Bronchial epithelial cell (primary cell): ENCODE measurements around the gene SLC22A17. TPM values are rescaled to one million over a fixed set of nuclear protein-coding genes. Genes with fewer than 3 reads are reported as not detected.

ENCODE experiments used
- DNase-seq: peaks from one replicate; pipeline ENCODE4 v3.0.0-alpha.2; 2010; ENCODE audit warnings: low read depth
- FAIRE-seq: peaks from 2 replicates; lab custom pipeline; 2011; peaks lifted over from hg19 to GRCh38; lab: Jason Lieb, UNC
- H3K27me3 ChIP-seq: 2 replicates; pipeline ENCODE4 v1.5.1; 2011; ENCODE audit warnings: low read length; ENCODE audit not compliant: control insufficient read depth, insufficient read depth
- H3K36me3 ChIP-seq: 2 replicates; pipeline ENCODE4 v1.5.1; 2011; ENCODE audit warnings: low read length; ENCODE audit not compliant: control insufficient read depth, insufficient read depth
- H3K4me3 ChIP-seq: 2 replicates; pipeline ENCODE4 v1.5.1; 2011; ENCODE audit warnings: mild to moderate bottlenecking, low read depth, low read length, control low read depth
- CTCF ChIP-seq: IDR thresholded peaks from 2 replicates; pipeline ENCODE4 v1.5.1; 2011; ENCODE audit warnings: mild to moderate bottlenecking, moderate library complexity, low read length, control low read depth, inconsistent platforms; ENCODE audit not compliant: insufficient read depth, severe bottlenecking
- total RNA-seq: library from RNA; depleted of rRNA; stranded (reverse); fragments of >200 nt; gene quantifications from 2 replicates; pipeline ENCODE4 v1.2.1, GENCODE V29; 2014

SLC22A17 gene
- total RNA-seq, 1 donor from 2014 or later: 0.79 TPM

GRCh38 chr14:23321572-23322547, 30.8 kb downstream of the SLC22A17 start:
- no peak for TF ChIP-seq CTCF
- peak overlapping the region; percentile 74 for H3K4me3 ChIP-seq
- peak; percentile 60 for DNase-seq
- FAIRE-seq: no peak
- H3K27me3 ChIP-seq: no peaks in the 10 kb centered on the region
- peaks cover 12% of the 10 kb centered on the region for H3K36me3 ChIP-seq

DNA sequence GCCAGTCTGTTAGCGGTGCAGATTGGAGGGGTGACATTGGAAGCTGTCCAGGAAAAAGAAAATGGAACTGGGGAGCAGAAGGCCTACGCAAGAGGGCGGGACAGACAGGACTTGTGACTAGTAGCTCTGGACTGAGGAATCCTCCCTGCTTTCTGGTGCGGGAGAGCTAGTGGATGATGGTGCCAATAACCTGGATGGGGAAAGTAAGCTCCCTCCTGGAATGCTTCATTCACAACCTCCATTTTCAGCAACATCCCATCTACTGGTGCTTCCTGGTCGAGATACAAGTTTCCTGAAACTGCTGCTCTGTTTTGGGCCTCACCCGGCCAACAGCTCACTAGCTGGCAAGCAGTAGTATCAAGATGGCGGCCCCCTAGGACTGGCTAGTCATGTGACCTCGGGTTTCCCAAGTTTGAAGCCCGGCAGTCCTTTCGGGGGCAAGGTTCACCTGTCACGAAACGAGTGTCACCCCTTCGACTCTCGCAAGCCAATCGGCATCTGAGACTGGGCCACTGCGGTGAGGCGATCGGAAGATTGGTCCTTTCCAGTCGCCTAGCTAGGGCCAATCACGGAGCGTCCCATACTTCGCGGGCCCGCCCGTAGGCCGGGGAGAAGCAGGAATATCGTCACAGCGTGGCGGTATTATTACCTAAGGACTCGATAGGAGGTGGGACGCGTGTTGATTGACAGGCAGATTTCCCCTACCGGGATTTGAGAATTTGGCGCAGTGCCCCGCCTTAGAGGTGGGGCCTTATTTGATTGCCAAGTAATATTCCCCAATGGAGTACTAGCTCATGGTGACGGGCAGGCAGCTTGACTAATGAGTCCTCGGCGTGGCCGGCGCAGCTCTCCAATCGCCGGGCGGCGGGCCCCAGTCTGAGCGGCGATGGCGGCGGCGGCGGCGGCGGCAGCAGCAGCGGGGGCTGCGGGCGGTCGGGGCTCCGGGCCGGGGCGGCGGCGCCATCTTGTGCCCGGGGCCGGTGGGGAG, 31.8 kb downstream of the SLC22A17 start, which contains the start of gene PABPN1:
Gene PABPN1 (plus strand): TSS at position 874 of the 988 bp plus-strand sequence. CDS start 13 bp downstream, at position 887.
- Histone ChIP-seq H3K4me3 (peak within 1 kb of the TSS; percentile 74), H3K27me3 (no peaks in the 10 kb centered on the region), H3K36me3 (peaks cover 12% of the 10 kb centered on the region)
- TF ChIP-seq CTCF: no peak
- peak; percentile 98 for DNase-seq
- FAIRE-seq: no peak

GRCh38 chr14:23319746-23320583, 32.7 kb downstream of the SLC22A17 start:
- no peak overlapping the region for H3K4me3 ChIP-seq
- peaks cover 12% of the 10 kb centered on the region for H3K36me3 ChIP-seq
- FAIRE-seq (no peak), DNase-seq (no peak)
- TF ChIP-seq CTCF: no peak
- H3K27me3 ChIP-seq: no peaks in the 10 kb centered on the region

- FAIRE-seq: no peak
- no peaks in the 10 kb centered on the region for H3K27me3 ChIP-seq
- DNase-seq: no peak
- TF ChIP-seq CTCF: no peak
- H3K36me3 ChIP-seq: peaks cover 1% of the 10 kb centered on the region
- H3K4me3 ChIP-seq: no peak overlapping the region
Observed at GRCh38 chr14:23316300-23316699, 36.4 kb downstream of the SLC22A17 start.

DNA sequence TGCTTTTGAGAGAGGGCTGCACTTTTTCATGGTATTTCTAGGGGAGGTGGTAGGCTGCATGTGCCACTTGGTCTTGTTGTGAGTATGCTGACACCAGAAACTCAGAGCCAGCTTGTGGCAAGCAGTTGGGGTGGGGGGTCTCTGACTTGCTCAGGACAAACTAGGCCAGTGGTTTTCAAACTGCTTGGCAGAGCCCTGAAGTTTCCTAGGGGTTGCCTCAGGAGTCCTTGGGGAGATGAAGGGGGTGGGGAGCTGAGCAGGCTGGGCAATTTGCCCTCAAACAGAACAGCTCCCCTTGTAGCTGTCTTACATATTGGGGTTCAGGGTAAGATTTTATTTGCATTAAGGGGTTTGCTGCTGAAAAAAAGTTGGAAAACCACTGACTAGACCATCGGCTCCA, 42.1 kb downstream of the SLC22A17 start:
- FAIRE-seq: no peak
- TF ChIP-seq CTCF: no peak
- H3K36me3 ChIP-seq: peaks cover 20% of the 10 kb centered on the region

More for the DNA sequence above, 42.1 kb downstream of the SLC22A17 start:
- Histone ChIP-seq H3K4me3 (no peak overlapping the region), H3K27me3 (no peaks in the 10 kb centered on the region)
- DNase-seq: no peak
